Hematopoietic multipotent progenitor cell (in vitro differentiated cells): ENCODE measurements around the gene LSM6. TPM values are rescaled to one million over a fixed set of nuclear protein-coding genes. Genes with fewer than 3 reads are reported as not detected.
A peak's percentile ranks its signal among the peaks of the same experiment; 100 is the strongest.

Source experiments
- DNase-seq, 3 donors: peaks; one replicate each; pipeline ENCODE4 v3.0.0-alpha.2; 2011 to 2015; ENCODE audit warnings: low read depth in 2 of 3, low spot score in 2 of 3
- total RNA-seq: library from RNA; depleted of rRNA; stranded (reverse); fragments of >200 nt; gene quantifications from one replicate; pipeline ENCODE4 v1.2.3, GENCODE V29; 2012

Gene LSM6
- total RNA-seq: 15.3 TPM

GRCh38 chr4:146175541-146176453 lies at the start of gene LSM6:
TSS of gene LSM6 (plus strand) at chr4:146175718. CDS start at chr4:146182922, 7,204 bp downstream.
- DNase-seq: peak; percentile 66 to 77 (median 76)

- DNase-seq: no peak
Observed at GRCh38 chr4:146132445-146132844, 43.1 kb upstream of the LSM6 start.

- no peak for DNase-seq
Observed at GRCh38 chr4:146134761-146135445, 40.6 kb upstream of the LSM6 start.

GRCh38 chr4:146135941-146136340 lies 39.6 kb upstream of the LSM6 start:
- no peak for DNase-seq

GRCh38 chr4:146142768-146143167 lies 32.8 kb upstream of the LSM6 start:
- no peak for DNase-seq

GRCh38 chr4:146143888-146144287 lies 31.6 kb upstream of the LSM6 start:
- peak in 1 of 3 donors; percentile 0 for DNase-seq

- no peak for DNase-seq
Observed at GRCh38 chr4:146146918-146147317, 28.6 kb upstream of the LSM6 start.

- DNase-seq: no peak
Observed at GRCh38 chr4:146148021-146148420, 27.5 kb upstream of the LSM6 start.

- DNase-seq: no peak
Observed at GRCh38 chr4:146154057-146154456, 21.5 kb upstream of the LSM6 start.

- DNase-seq: no peak
Observed at GRCh38 chr4:146155152-146155724, 20.3 kb upstream of the LSM6 start.

GRCh38 chr4:146158036-146158745 lies 17.3 kb upstream of the LSM6 start:
- DNase-seq: no peak

GRCh38 chr4:146159384-146160058 lies 16.0 kb upstream of the LSM6 start:
- no peak for DNase-seq

GRCh38 chr4:146161243-146161642 lies 14.3 kb upstream of the LSM6 start:
- DNase-seq: no peak

GRCh38 chr4:146165221-146165620 lies 10.3 kb upstream of the LSM6 start:
- DNase-seq: no peak

GRCh38 chr4:146165840-146166239 lies 9.7 kb upstream of the LSM6 start:
- no peak for DNase-seq

GRCh38 chr4:146170149-146170548 lies 5.4 kb upstream of the LSM6 start:
- DNase-seq: no peak

- DNase-seq: peak in 1 of 3 donors; percentile 4
Observed at GRCh38 chr4:146176891-146177290, 1.4 kb downstream of the LSM6 start.

- no peak for DNase-seq
Observed at GRCh38 chr4:146178126-146178525, 2.6 kb downstream of the LSM6 start.

GRCh38 chr4:146179784-146180370 lies 4.4 kb downstream of the LSM6 start:
- DNase-seq: no peak

- DNase-seq: no peak
Observed at GRCh38 chr4:146182443-146182842, 6.9 kb downstream of the LSM6 start.
